ENCODE measurements around the gene U2AF1L4. TPM values are rescaled to one million over a fixed set of nuclear protein-coding genes. Genes with fewer than 3 reads are reported as not detected.
"Not testable (repeated sequence)": the region's sequence is repeated elsewhere in the genome, so short reads cannot be mapped to it uniquely, and the experiment has no call there.

U2AF1L4 gene
- total RNA-seq, 1 donor from 2014 or later = 27.4 TPM

- Mint-ChIP-seq H3K27me3 (ENCODE audit: low read depth) (no peaks in the 10 kb centered on the region), H3K4me3 (ENCODE audit: low read depth) (peak overlapping the region; percentile 86), H3K36me3 (ENCODE audit: low read depth) (peaks cover 7% of the 10 kb centered on the region), H3K27ac (peak overlapping the region; percentile 73), H3K4me1 (ENCODE audit: low read depth) (peaks cover 21% of the 10 kb centered on the region), H3K9me3 (no peaks in the 10 kb centered on the region)
- intact Hi-C loops (cut with micrococcal nuclease) = no loop called here
- DNase-seq (ENCODE audit: low spot score) = no peak
These were observed 31.0 kb upstream of the U2AF1L4 start for GRCh38 chr19:35776102-35776788.

GRCh38 chr19:35775298-35776101 lies 30.3 kb upstream of the U2AF1L4 start, which contains the start of gene ARHGAP33:
Gene ARHGAP33 (plus strand): TSS chr19:35775564. CDS start chr19:35775659, 95 bp downstream.
- H3K27ac Mint-ChIP-seq = peak within 1 kb of the TSS; percentile 73
- peaks cover 21% of the 10 kb centered on the region for H3K4me1 Mint-ChIP-seq (ENCODE audit: low read depth)
- intact Hi-C loops (cut with micrococcal nuclease) = loop anchor here (1.0 to 2.0 kb wide), 3 partner anchors 17 to 58 kb away; partner anchors contain the start of genes LIN37 and PROSER3
- H3K9me3 Mint-ChIP-seq = no peaks in the 10 kb centered on the region
- no peaks in the 10 kb centered on the region for H3K27me3 Mint-ChIP-seq (ENCODE audit: low read depth)
- peaks cover 5% of the 10 kb centered on the region for H3K36me3 Mint-ChIP-seq (ENCODE audit: low read depth)
- DNase-seq (ENCODE audit: low spot score) = peak; percentile 99
- H3K4me3 Mint-ChIP-seq (ENCODE audit: low read depth) = peak within 1 kb of the TSS; percentile 86

GRCh38 chr19:35775046-35775297 lies 29.8 kb upstream of the U2AF1L4 start:
- Mint-ChIP-seq H3K4me1 (ENCODE audit: low read depth) (peaks cover 21% of the 10 kb centered on the region), H3K27ac (peak overlapping the region; percentile 20), H3K9me3 (no peaks in the 10 kb centered on the region), H3K27me3 (ENCODE audit: low read depth) (no peaks in the 10 kb centered on the region), H3K4me3 (ENCODE audit: low read depth) (peak overlapping the region; percentile 83), H3K36me3 (ENCODE audit: low read depth) (peaks cover 8% of the 10 kb centered on the region)
- intact Hi-C loops (cut with micrococcal nuclease) = loop anchor here (1.0 to 2.0 kb wide), 3 partner anchors 16 to 58 kb away; partner anchors contain the start of genes LIN37 and PROSER3
- DNase-seq (ENCODE audit: low spot score) = no peak

GRCh38 chr19:35774274-35775045 lies 29.2 kb upstream of the U2AF1L4 start:
- H3K36me3 Mint-ChIP-seq (ENCODE audit: low read depth) = peaks cover 8% of the 10 kb centered on the region
- H3K27me3 Mint-ChIP-seq (ENCODE audit: low read depth) = no peaks in the 10 kb centered on the region
- H3K9me3 Mint-ChIP-seq = no peaks in the 10 kb centered on the region
- intact Hi-C loops (cut with micrococcal nuclease) = loop anchor here (1.0 to 2.0 kb wide), 3 partner anchors 16 to 57 kb away; partner anchors contain the start of genes LIN37 and PROSER3
- no peak overlapping the region for H3K27ac Mint-ChIP-seq
- H3K4me1 Mint-ChIP-seq (ENCODE audit: low read depth) = peaks cover 21% of the 10 kb centered on the region
- H3K4me3 Mint-ChIP-seq (ENCODE audit: low read depth) = peak overlapping the region; percentile 83
- DNase-seq (ENCODE audit: low spot score) = no peak

GRCh38 chr19:35773020-35773806 lies 28.0 kb upstream of the U2AF1L4 start:
- Mint-ChIP-seq H3K9me3 (no peaks in the 10 kb centered on the region), H3K4me3 (ENCODE audit: low read depth) (no peak overlapping the region), H3K4me1 (ENCODE audit: low read depth) (peaks cover 18% of the 10 kb centered on the region), H3K36me3 (ENCODE audit: low read depth) (peaks cover 12% of the 10 kb centered on the region), H3K27me3 (ENCODE audit: low read depth) (no peaks in the 10 kb centered on the region), H3K27ac (no peak overlapping the region)
- intact Hi-C loops (cut with micrococcal nuclease) = no loop called here
- no peak for DNase-seq (ENCODE audit: low spot score)

GRCh38 chr19:35772362-35772761 lies 27.1 kb upstream of the U2AF1L4 start:
- H3K4me3 Mint-ChIP-seq (ENCODE audit: low read depth); DNase-seq (ENCODE audit: low spot score); intact Hi-C loops (cut with micrococcal nuclease); H3K27ac Mint-ChIP-seq; H3K9me3 Mint-ChIP-seq; H3K27me3 Mint-ChIP-seq (ENCODE audit: low read depth): not testable (repeated sequence)
- Mint-ChIP-seq H3K4me1 (ENCODE audit: low read depth) (peaks cover 18% of the 10 kb centered on the region), H3K36me3 (ENCODE audit: low read depth) (peaks cover 17% of the 10 kb centered on the region)

GRCh38 chr19:35768082-35768421 lies 22.8 kb upstream of the U2AF1L4 start:
- no peaks in the 10 kb centered on the region for H3K9me3 Mint-ChIP-seq
- peaks cover 30% of the 10 kb centered on the region for H3K36me3 Mint-ChIP-seq (ENCODE audit: low read depth)
- no peak overlapping the region for H3K4me3 Mint-ChIP-seq (ENCODE audit: low read depth)
- DNase-seq (ENCODE audit: low spot score) = no peak
- intact Hi-C loops (cut with micrococcal nuclease) = no loop called here
- no peaks in the 10 kb centered on the region for H3K4me1 Mint-ChIP-seq (ENCODE audit: low read depth)
- no peak overlapping the region for H3K27ac Mint-ChIP-seq
- H3K27me3 Mint-ChIP-seq (ENCODE audit: low read depth) = no peaks in the 10 kb centered on the region

- no peak overlapping the region for H3K27ac Mint-ChIP-seq
- intact Hi-C loops (cut with micrococcal nuclease) = no loop called here
- H3K4me3 Mint-ChIP-seq (ENCODE audit: low read depth) = no peak overlapping the region
- H3K36me3 Mint-ChIP-seq (ENCODE audit: low read depth) = peaks cover 30% of the 10 kb centered on the region
- no peaks in the 10 kb centered on the region for H3K27me3 Mint-ChIP-seq (ENCODE audit: low read depth)
- no peak for DNase-seq (ENCODE audit: low spot score)
- no peaks in the 10 kb centered on the region for H3K4me1 Mint-ChIP-seq (ENCODE audit: low read depth)
- no peaks in the 10 kb centered on the region for H3K9me3 Mint-ChIP-seq
These were observed 22.3 kb upstream of the U2AF1L4 start for GRCh38 chr19:35767288-35768081.

- Mint-ChIP-seq H3K27me3 (ENCODE audit: low read depth) (no peaks in the 10 kb centered on the region), H3K4me1 (ENCODE audit: low read depth) (no peaks in the 10 kb centered on the region)
These were observed 21.4 kb upstream of the U2AF1L4 start for GRCh38 chr19:35766571-35767104.

GRCh38 chr19:35764432-35765315 lies 19.5 kb upstream of the U2AF1L4 start:
- H3K4me1 Mint-ChIP-seq (ENCODE audit: low read depth) = peaks cover 3% of the 10 kb centered on the region
- H3K27ac Mint-ChIP-seq = no peak overlapping the region
- no peak overlapping the region for H3K4me3 Mint-ChIP-seq (ENCODE audit: low read depth)
- DNase-seq (ENCODE audit: low spot score) = no peak
- intact Hi-C loops (cut with micrococcal nuclease) = no loop called here
- no peaks in the 10 kb centered on the region for H3K9me3 Mint-ChIP-seq
- H3K36me3 Mint-ChIP-seq (ENCODE audit: low read depth) = peaks cover 47% of the 10 kb centered on the region
- H3K27me3 Mint-ChIP-seq (ENCODE audit: low read depth) = no peaks in the 10 kb centered on the region

More at GRCh38 chr19:35766571-35767104, 21.4 kb upstream of the U2AF1L4 start:
- Mint-ChIP-seq H3K4me3 (ENCODE audit: low read depth) (no peak overlapping the region), H3K36me3 (ENCODE audit: low read depth) (peaks cover 36% of the 10 kb centered on the region), H3K27ac (no peak overlapping the region), H3K9me3 (no peaks in the 10 kb centered on the region)
- no peak for DNase-seq (ENCODE audit: low spot score)
- intact Hi-C loops (cut with micrococcal nuclease) = no loop called here

Data from activated T-helper 2 cell treated with anti-CD3 and anti-CD28 coated beads, Interferon-gamma antibody, Interleukin-2, Interleukin-4, amounts not matched to agents 10 μg/mL and 5 μg/mL and 100 μg/mL, durations not matched to agents 14 hours and 24 hours and 36 hours (primary cell).